Islet precursor cell (in vitro differentiated cells): ENCODE data around the gene MAP1A.

Source experiments
- DNase-seq: peaks from one replicate; pipeline ENCODE4 v3.0.0-alpha.2; 2018

MAP1A gene

GRCh38 chr15:43511012-43511885 lies 6.2 kb upstream of the MAP1A start:
- peak; percentile 71 for DNase-seq

GRCh38 chr15:43513550-43513949 lies 3.9 kb upstream of the MAP1A start:
- no peak for DNase-seq

GRCh38 chr15:43514241-43515057 lies 3.0 kb upstream of the MAP1A start:
- no peak for DNase-seq

DNA sequence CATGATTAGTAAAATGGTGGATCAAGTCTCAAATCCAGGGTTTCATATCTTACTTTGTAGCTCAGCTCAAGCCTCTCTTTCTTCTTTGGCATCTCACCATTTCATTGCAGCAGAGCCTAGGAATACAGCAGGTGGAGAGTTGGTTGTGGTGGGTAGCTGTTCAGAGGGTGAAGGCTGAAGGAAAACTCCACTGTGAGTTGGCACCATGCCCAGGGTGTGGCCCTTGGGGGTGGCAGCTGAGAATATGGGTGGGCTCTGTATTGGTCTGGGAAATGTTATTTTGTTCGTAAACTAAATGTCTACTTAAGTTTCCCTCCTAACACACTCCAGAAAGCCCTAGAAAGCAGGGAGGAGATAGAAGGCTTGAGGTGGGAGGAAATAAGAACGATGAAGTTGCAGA lies 1.7 kb upstream of the MAP1A start:
- no peak for DNase-seq

DNA sequence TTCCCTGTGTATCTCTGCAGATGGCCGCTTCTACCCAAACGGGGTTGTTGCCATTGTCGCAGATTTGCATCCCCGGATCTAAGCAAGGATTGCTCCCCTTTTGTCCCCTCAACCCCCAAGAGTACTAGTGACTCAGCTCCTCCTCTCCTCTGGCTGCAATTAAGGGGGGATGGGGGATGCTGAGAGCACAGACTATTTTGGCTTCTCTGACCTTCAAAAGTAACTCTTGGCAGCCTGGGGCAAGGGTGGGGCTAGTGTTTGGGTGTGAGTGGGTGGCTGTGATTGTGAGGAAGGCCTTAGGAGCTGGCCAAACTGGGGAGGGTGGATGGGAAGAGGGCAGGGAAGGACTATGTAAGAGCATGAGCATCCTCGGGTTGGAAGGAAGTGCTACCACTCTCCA lies 1.2 kb upstream of the MAP1A start:
- no peak for DNase-seq

- DNase-seq: no peak
Measured at GRCh38 chr15:43516801-43517353, 531 bp upstream of the MAP1A start.

DNA sequence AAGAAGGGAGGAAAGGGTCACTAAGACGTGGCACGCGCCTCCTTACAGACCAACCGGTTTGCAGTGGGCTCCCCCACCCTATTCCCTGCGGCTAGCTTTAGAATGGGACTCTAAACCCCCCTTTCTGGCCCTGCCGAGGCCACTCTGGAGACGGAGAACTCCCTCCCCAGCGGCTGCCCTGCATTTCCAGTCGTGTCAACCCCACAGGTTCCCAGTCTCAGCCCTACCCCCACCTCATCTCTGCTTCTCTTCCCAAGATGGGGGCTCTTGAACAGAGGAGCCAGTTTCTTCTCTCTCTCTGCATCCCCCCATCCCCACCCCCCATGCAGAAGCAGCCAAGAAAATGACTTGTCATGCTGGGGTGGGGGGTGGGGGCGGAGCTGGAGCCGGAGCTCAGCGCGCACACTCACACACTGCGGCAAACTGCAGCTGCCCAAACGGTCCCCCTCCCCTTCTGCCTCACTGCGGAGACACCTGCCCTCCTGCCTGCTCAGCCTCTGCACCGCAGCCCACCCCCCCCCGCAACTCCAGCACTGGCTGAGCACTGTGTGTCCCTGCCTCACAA lies 871 bp downstream of the MAP1A start:
- DNase-seq: peak; percentile 76

DNA sequence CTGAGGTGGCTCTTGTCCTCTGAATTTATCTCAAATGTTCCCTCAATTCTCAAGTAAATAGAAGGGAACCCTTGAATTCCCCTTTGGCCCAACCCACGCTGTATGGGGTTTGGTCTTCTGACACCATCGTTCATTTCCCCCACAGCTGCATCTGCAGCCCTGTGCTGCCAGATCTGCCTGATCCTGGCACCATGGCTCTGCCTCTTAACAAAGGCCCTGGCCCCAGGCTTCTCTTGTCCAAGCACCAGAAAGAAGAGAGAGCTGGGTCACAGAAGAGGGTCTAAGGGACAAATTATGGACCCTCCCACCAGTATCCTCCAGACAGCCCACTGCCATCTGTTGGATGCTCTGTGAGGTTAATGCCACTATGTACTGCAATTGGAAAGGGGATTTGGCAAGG lies 1.8 kb downstream of the MAP1A start:
- DNase-seq: no peak

DNA sequence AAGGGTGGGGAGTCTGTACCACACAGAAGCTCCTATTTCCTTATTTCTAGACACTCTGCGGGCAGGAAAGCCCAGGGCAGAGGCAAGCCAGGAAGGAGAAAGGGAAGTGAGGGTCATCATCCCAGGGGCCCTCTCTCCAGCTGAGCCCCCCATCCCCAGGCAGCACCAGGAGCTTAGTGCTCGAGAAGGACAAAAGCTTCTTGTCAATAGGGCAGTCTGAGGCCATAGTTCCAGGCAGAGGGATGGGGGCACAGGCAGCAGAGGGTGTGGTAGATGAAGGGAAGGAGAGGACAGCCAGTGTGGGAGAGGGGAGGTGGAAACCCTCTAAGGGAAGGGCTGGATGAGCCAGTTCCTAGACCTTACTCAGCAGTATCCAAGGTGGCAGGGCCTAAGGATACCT lies 2.7 kb downstream of the MAP1A start:
- DNase-seq: no peak

GRCh38 chr15:43521419-43521818 lies 4.0 kb downstream of the MAP1A start:
- DNase-seq: no peak

DNA sequence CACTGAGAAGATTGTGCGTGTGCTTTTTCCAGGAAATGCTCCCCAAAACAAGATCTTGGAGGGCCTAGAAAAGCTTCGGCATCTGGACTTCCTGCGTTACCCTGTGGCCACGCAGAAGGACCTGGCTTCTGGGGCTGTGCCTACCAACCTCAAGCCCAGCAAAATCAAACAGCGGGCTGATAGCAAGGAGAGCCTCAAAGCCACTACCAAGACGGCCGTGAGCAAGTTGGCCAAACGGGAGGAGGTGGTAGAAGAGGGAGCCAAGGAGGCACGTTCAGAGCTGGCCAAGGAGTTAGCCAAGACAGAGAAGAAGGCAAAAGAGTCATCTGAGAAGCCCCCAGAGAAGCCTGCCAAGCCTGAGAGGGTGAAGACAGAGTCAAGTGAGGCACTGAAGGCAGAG lies 4.8 kb downstream of the MAP1A start:
- no peak for DNase-seq

GRCh38 chr15:43523646-43524045 lies 6.2 kb downstream of the MAP1A start:
- no peak for DNase-seq

DNA sequence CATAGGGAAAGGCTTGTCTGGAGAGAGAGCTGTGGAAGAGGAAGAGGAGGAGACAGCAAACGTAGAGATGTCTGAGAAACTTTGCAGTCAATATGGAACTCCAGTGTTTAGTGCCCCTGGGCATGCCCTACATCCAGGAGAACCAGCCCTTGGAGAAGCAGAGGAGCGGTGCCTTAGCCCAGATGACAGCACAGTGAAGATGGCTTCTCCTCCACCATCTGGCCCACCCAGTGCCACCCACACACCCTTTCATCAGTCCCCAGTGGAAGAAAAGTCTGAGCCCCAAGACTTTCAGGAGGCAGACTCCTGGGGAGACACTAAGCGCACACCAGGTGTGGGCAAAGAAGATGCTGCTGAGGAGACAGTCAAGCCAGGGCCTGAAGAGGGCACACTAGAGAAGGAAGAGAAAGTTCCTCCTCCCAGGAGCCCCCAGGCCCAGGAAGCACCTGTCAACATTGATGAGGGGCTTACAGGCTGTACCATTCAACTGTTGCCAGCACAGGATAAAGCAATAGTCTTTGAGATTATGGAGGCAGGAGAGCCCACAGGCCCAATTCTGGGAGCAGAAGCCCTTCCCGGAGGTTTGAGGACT lies 6.9 kb downstream of the MAP1A start:
- no peak for DNase-seq

GRCh38 chr15:43525131-43525530 lies 7.7 kb downstream of the MAP1A start:
- no peak for DNase-seq

DNA sequence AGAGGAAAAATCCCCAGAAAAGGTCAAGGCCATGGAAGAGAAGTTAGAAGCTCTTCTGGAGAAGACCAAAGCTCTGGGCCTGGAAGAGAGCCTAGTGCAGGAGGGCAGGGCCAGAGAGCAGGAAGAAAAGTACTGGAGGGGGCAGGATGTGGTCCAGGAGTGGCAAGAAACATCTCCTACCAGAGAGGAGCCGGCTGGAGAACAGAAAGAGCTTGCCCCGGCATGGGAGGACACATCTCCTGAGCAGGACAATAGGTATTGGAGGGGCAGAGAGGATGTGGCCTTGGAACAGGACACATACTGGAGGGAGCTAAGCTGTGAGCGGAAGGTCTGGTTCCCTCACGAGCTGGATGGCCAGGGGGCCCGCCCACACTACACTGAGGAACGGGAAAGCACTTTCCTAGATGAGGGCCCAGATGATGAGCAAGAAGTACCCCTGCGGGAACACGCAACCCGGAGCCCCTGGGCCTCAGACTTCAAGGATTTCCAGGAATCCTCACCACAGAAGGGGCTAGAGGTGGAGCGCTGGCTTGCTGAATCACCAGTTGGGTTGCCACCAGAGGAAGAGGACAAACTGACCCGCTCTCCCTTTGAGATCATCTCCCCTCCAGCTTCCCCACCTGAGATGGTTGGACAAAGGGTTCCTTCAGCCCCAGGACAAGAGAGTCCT lies 9.0 kb downstream of the MAP1A start:
- DNase-seq: no peak

GRCh38 chr15:43527016-43527801 lies 9.8 kb downstream of the MAP1A start:
- no peak for DNase-seq

GRCh38 chr15:43527802-43528541 lies 10.6 kb downstream of the MAP1A start:
- no peak for DNase-seq

- no peak for DNase-seq
Measured at GRCh38 chr15:43528542-43529007, 11.2 kb downstream of the MAP1A start.

GRCh38 chr15:43529141-43529540 lies 11.7 kb downstream of the MAP1A start:
- no peak for DNase-seq

- DNase-seq: no peak
Measured at GRCh38 chr15:43529587-43530345, 12.4 kb downstream of the MAP1A start.
